Gastroesophageal sphincter (tissue), 3 donors: ENCODE data around the gene ZSWIM6.

Source experiments
- CTCF ChIP-seq, 4 experiments: fragments of 200-600 bp in 2 of 4; fragments of 450-650 bp in 2 of 4; sonication (generic) in 1 of 4; IDR thresholded peaks; one replicate each; pipeline ENCODE4 v1.5.1; 2017 to 2019; ENCODE audit warnings: antibody characterized with exemption in 4 of 4, mild to moderate bottlenecking in 2 of 4, moderate library complexity in 2 of 4
- POLR2AphosphoS5 ChIP-seq: sonication (generic); formaldehyde crosslinking; IDR thresholded peaks from one replicate; pipeline ENCODE4 v1.6.1; 2017; ENCODE audit warnings: antibody characterized with exemption

- no peak for TF ChIP-seq POLR2AphosphoS5
- TF ChIP-seq CTCF (IDR thresholded peaks at IDR 0.05) = no peak
These were observed 46.5 kb upstream of the ZSWIM6 start for GRCh38 chr5:61285531-61285930.
